HEK293 (cell line): ENCODE measurements around the gene SLC18A2.
A peak's percentile ranks its signal among the peaks of the same experiment; 100 is the strongest.

Experiments used
- CTCF ChIA-PET: fragments of 350-600 bp; formaldehyde crosslinking; extraction: SDS; loops from one replicate; lab custom pipeline; 2021; ENCODE audit warnings: antibody characterized with exemption; lab: Yijun Ruan, JAX
- POLR2A ChIA-PET: fragments of 300-600 bp; formaldehyde crosslinking; extraction: SDS; loops from one replicate; lab custom pipeline; 2020; ENCODE audit warnings: antibody characterized with exemption, inconsistent platforms; lab: Yijun Ruan, JAX
- H3K27ac ChIP-seq: fragments of 200-500 bp; sonication (Bioruptor generic); 2 replicates; pipeline ENCODE4 v1.5.1; 2014; ENCODE audit warnings: low read depth, low read length, control low read depth, inconsistent platforms; ENCODE audit errors: extremely low read depth
- H3K36me3 ChIP-seq, 2 experiments: fragments of 200-500 bp in 1 of 2; sonication (Bioruptor generic) in 1 of 2; 1 replicate in 1 of 2; 2 replicates in 1 of 2; pipeline ENCODE4 v1.5.1; 2014 to 2017; ENCODE audit warnings: inconsistent platforms in 2 of 2, low read length in 2 of 2; ENCODE audit not compliant: control insufficient read depth in 2 of 2, insufficient read depth in 1 of 2
- H3K4me1 ChIP-seq: fragments of 200-500 bp; sonication (Bioruptor generic); 2 replicates; pipeline ENCODE4 v1.5.1; 2014; ENCODE audit warnings: mild to moderate bottlenecking, low read length, inconsistent platforms; ENCODE audit not compliant: control insufficient read depth, insufficient read depth
- H3K4me3 ChIP-seq: 2 replicates; pipeline ENCODE4 v1.5.1; 2011; ENCODE audit warnings: low read depth, mild to moderate bottlenecking, control low read depth, low read length, moderate library complexity
- H3K9me3 ChIP-seq: fragments of 200-500 bp; sonication (Bioruptor generic); 2 replicates; pipeline ENCODE4 v1.5.1; 2014; ENCODE audit warnings: low read depth, low read length, inconsistent platforms; ENCODE audit not compliant: control insufficient read depth, insufficient read depth
- GLI2 ChIP-seq: fragments of 450-650 bp; formaldehyde crosslinking; IDR thresholded peaks from 2 replicates; pipeline ENCODE4; 2017; ENCODE audit warnings: missing biosample characterization, missing genetic modification characterization, low read depth, borderline replicate concordance
- SP3 ChIP-seq: fragments of 450-650 bp; formaldehyde crosslinking; IDR thresholded peaks from 2 replicates; pipeline ENCODE4 v1.5.1; 2016; ENCODE audit warnings: missing biosample characterization, missing genetic modification characterization
- ZFP3 ChIP-seq: fragments of 450-650 bp; formaldehyde crosslinking; IDR thresholded peaks from 2 replicates; pipeline ENCODE4 v1.5.1; 2016; ENCODE audit warnings: low read depth, missing biosample characterization, missing genetic modification characterization
- ZIC2 ChIP-seq: fragments of 450-650 bp; formaldehyde crosslinking; IDR thresholded peaks from 2 replicates; pipeline ENCODE4 v1.5.1; 2016; ENCODE audit warnings: missing biosample characterization, missing genetic modification characterization
- ZNF16 ChIP-seq: fragments of 450-650 bp; formaldehyde crosslinking; IDR thresholded peaks from 2 replicates; pipeline ENCODE4 v1.5.1; 2016; ENCODE audit warnings: low read depth, missing biosample characterization, missing genetic modification characterization
- ZNF184 ChIP-seq: fragments of 450-650 bp; IDR thresholded peaks from 2 replicates; pipeline ENCODE4 v1.5.1; 2018; ENCODE audit warnings: missing biosample characterization, mild to moderate bottlenecking, missing genetic modification characterization
- ZNF433 ChIP-seq: fragments of 450-650 bp; formaldehyde crosslinking; IDR thresholded peaks from 2 replicates; pipeline ENCODE4 v1.5.1; 2016; ENCODE audit warnings: missing biosample characterization, missing genetic modification characterization, low read depth
- ZNF501 ChIP-seq: fragments of 450-650 bp; formaldehyde crosslinking; IDR thresholded peaks from 2 replicates; pipeline ENCODE4 v1.5.1; 2016; ENCODE audit warnings: missing biosample characterization, missing genetic modification characterization
- ZNF513 ChIP-seq: fragments of 450-650 bp; IDR thresholded peaks from 2 replicates; pipeline ENCODE4 v1.5.1; 2018; ENCODE audit warnings: missing biosample characterization, missing genetic modification characterization
- ZNF558 ChIP-seq: fragments of 450-650 bp; formaldehyde crosslinking; IDR thresholded peaks from 2 replicates; pipeline ENCODE4 v1.5.1; 2016; ENCODE audit warnings: missing biosample characterization, missing genetic modification characterization
- ZNF560 ChIP-seq: fragments of 450-650 bp; formaldehyde crosslinking; IDR thresholded peaks from 2 replicates; pipeline ENCODE4 v1.5.1; 2017; ENCODE audit warnings: missing biosample characterization, missing genetic modification characterization, borderline replicate concordance
- ZNF654 ChIP-seq: fragments of 450-650 bp; formaldehyde crosslinking; IDR thresholded peaks from 2 replicates; pipeline ENCODE4 v1.5.1; 2016; ENCODE audit warnings: low read depth, missing biosample characterization, missing genetic modification characterization
- ZNF792 ChIP-seq: fragments of 450-650 bp; formaldehyde crosslinking; IDR thresholded peaks from 2 replicates; pipeline ENCODE4 v1.5.1; 2016; ENCODE audit warnings: missing biosample characterization, missing genetic modification characterization
- ZSCAN16 ChIP-seq: fragments of 450-650 bp; formaldehyde crosslinking; IDR thresholded peaks from 2 replicates; pipeline ENCODE4 v1.5.1; 2016; ENCODE audit warnings: missing biosample characterization, missing genetic modification characterization
- TF ChIP-seq, protein P1 (sequence below): fragments of 450-650 bp; formaldehyde crosslinking; IDR thresholded peaks from 2 replicates; pipeline ENCODE4 v1.5.1; 2016; ENCODE audit warnings: missing biosample characterization, missing genetic modification characterization
- TF ChIP-seq, protein P2 (sequence below): fragments of 450-650 bp; formaldehyde crosslinking; IDR thresholded peaks from 2 replicates; pipeline ENCODE4 v1.5.1; 2017; ENCODE audit warnings: missing biosample characterization, missing genetic modification characterization

SLC18A2 gene

GRCh38 chr10:117239721-117240620, 943 bp upstream of the SLC18A2 start:
- TF ChIP-seq, protein P1, sequence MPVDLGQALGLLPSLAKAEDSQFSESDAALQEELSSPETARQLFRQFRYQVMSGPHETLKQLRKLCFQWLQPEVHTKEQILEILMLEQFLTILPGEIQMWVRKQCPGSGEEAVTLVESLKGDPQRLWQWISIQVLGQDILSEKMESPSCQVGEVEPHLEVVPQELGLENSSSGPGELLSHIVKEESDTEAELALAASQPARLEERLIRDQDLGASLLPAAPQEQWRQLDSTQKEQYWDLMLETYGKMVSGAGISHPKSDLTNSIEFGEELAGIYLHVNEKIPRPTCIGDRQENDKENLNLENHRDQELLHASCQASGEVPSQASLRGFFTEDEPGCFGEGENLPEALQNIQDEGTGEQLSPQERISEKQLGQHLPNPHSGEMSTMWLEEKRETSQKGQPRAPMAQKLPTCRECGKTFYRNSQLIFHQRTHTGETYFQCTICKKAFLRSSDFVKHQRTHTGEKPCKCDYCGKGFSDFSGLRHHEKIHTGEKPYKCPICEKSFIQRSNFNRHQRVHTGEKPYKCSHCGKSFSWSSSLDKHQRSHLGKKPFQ, result no peak
- TF ChIP-seq, protein P2, sequence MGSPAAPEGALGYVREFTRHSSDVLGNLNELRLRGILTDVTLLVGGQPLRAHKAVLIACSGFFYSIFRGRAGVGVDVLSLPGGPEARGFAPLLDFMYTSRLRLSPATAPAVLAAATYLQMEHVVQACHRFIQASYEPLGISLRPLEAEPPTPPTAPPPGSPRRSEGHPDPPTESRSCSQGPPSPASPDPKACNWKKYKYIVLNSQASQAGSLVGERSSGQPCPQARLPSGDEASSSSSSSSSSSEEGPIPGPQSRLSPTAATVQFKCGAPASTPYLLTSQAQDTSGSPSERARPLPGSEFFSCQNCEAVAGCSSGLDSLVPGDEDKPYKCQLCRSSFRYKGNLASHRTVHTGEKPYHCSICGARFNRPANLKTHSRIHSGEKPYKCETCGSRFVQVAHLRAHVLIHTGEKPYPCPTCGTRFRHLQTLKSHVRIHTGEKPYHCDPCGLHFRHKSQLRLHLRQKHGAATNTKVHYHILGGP, result no peak
- TF ChIP-seq ZIC2 (tag by site-specific recombination) (peak; percentile 29; the same call in 1 of the 2 replicates), ZNF560 (no peak)
- TF ChIP-seq, all 188 proteins: peak for 1
- CTCF ChIA-PET, result interaction anchor here (0.8 to 1.6 kb wide), 2 partner anchors 23 to 79 kb away, joined by 3 to 6 read pairs; no protein-coding TSS in a partner anchor

DNA sequence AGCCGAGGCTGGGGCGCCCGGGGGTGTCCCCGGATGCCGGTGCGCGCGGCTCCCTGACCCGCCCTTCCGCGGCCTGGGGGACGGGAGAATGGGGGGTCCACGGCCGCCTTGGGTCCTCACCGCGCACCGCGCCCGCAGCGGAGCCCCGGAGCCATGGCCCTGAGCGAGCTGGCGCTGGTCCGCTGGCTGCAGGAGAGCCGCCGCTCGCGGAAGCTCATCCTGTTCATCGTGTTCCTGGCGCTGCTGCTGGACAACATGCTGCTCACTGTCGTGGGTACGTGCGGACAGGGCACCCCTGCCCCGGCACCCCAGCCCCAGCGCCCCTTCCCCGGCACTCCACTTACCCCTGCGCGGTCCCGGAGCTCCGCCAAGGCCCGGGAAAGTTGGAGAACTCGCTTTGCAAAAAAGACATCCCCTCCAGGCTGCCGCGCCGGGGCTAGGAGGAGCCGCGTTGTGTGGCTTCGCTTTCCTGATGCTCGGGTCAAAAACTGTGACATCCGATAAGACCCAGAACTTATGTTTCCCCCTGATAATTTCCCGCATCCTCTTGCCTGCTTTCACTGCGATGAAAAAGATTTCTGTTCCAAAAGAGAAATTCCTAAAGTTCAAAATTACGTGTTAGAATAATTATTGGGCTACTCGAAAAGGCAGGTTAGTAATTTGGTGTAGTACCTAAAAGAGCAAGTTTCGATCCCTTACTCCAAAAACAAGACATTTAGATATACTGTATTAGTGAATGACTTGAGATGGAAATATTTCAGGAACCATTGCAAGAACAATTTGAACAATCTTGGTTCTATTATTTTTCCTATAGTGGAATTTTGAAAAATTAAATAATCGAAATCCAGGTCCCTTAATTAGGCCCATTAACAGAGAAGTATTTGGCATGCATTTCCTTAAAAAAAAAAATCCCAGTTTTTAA, 888 bp downstream of the SLC18A2 start:
- no peak overlapping the region; the same call in 1 of the 2 replicates for H3K4me3 ChIP-seq
- CTCF ChIA-PET, result interaction anchor here (0.7 kb wide), 2 partner anchors 11 to 35 kb away, joined by 3 to 5 read pairs; no protein-coding TSS in a partner anchor
- H3K4me1 ChIP-seq, result no peaks in the 10 kb centered on the region
- no peaks in the 10 kb centered on the region for H3K36me3 ChIP-seq
- TF ChIP-seq ZNF501 (no peak), GLI2 (no peak)
- no peaks in the 10 kb centered on the region for H3K9me3 ChIP-seq
- POLR2A ChIA-PET, result interaction anchor here (0.6 kb wide), 1 partner anchor 10 kb away, joined by 6 read pairs; no protein-coding TSS in a partner anchor
- no peak overlapping the region for H3K27ac ChIP-seq

More at GRCh38 chr10:117239721-117240620, 943 bp upstream of the SLC18A2 start:
- no peak overlapping the region for H3K27ac ChIP-seq
- H3K4me1 ChIP-seq, result no peaks in the 10 kb centered on the region
- POLR2A ChIA-PET, result no interaction called here
- H3K4me3 ChIP-seq, result no peak overlapping the region
- no peaks in the 10 kb centered on the region for H3K9me3 ChIP-seq
- H3K36me3 ChIP-seq, result no peaks in the 10 kb centered on the region

GRCh38 chr10:117242463-117242832, 1.5 kb downstream of the SLC18A2 start:
- Histone ChIP-seq H3K36me3 (no peaks in the 10 kb centered on the region), H3K4me3 (no peak overlapping the region), H3K4me1 (no peaks in the 10 kb centered on the region), H3K27ac (no peak overlapping the region), H3K9me3 (no peaks in the 10 kb centered on the region)
- CTCF ChIA-PET, result interaction anchor here (0.7 kb wide), 2 partner anchors 10 to 36 kb away, joined by 3 to 5 read pairs; no protein-coding TSS in a partner anchor
- TF ChIP-seq ZNF792 (tag by site-specific recombination) (no peak), SP3 (tag by site-specific recombination) (no peak), ZFP3 (tag by site-specific recombination) (no peak), ZNF558 (tag by site-specific recombination) (no peak), ZNF654 (tag by site-specific recombination) (no peak), ZNF16 (tag by site-specific recombination) (no peak), ZNF184 (tag by site-specific recombination) (no peak), ZNF513 (tag by site-specific recombination) (no peak), ZNF433 (no peak), ZSCAN16 (no peak)
- POLR2A ChIA-PET, result no interaction called here
